H9 (cell line): ENCODE data around the gene RGL1. TPM values are rescaled to one million over a fixed set of nuclear protein-coding genes. Genes with fewer than 3 reads are reported as not detected.

ENCODE experiments used
- DNase-seq: peaks from one replicate; pipeline ENCODE4 v3.0.0-alpha.2; 2017
- H2AFZ ChIP-seq: one replicate; pipeline ENCODE4 v1.6.1; 2013; ENCODE audit warnings: mild to moderate bottlenecking, low read length, control low read depth, moderate library complexity
- H2AK5ac ChIP-seq: 2 replicates; pipeline ENCODE4 v1.6.1; 2013; ENCODE audit warnings: low read length, control low read depth, mixed read lengths; ENCODE audit not compliant: insufficient read length
- H2BK120ac ChIP-seq: one replicate; pipeline ENCODE4 v1.6.1; 2013; ENCODE audit warnings: low read depth, mild to moderate bottlenecking, low read length, control low read depth, inconsistent platforms; ENCODE audit not compliant: poor library complexity, severe bottlenecking
- H2BK12ac ChIP-seq: 2 replicates; pipeline ENCODE4 v1.6.1; 2013; ENCODE audit warnings: low read length, control low read depth, mixed read lengths, low read depth; ENCODE audit not compliant: insufficient read length
- H2BK15ac ChIP-seq: 2 replicates; pipeline ENCODE4 v1.6.1; 2013; ENCODE audit warnings: low read depth, low read length, control low read depth
- H2BK20ac ChIP-seq: one replicate; pipeline ENCODE4 v1.6.1; 2013; ENCODE audit warnings: low read depth, mild to moderate bottlenecking, low read length, control low read depth, inconsistent platforms; ENCODE audit not compliant: poor library complexity, severe bottlenecking
- H2BK5ac ChIP-seq: 2 replicates; pipeline ENCODE4 v1.6.1; 2013; ENCODE audit warnings: low read length, control low read depth, mixed read lengths; ENCODE audit not compliant: insufficient read length
- H3K14ac ChIP-seq: 2 replicates; pipeline ENCODE4 v1.6.1; 2013; ENCODE audit warnings: low read length, control low read depth; ENCODE audit not compliant: insufficient read depth
- H3K18ac ChIP-seq: 2 replicates; pipeline ENCODE4 v1.6.1; 2013; ENCODE audit warnings: low read depth, mild to moderate bottlenecking, mixed read lengths, low read length, control low read depth; ENCODE audit not compliant: insufficient read length
- H3K23ac ChIP-seq: 2 replicates; pipeline ENCODE4 v1.6.1; 2013; ENCODE audit warnings: low read length, control low read depth, mixed read lengths, low read depth; ENCODE audit not compliant: insufficient read length
- H3K23me2 ChIP-seq: 2 replicates; pipeline ENCODE4 v1.6.1; 2013; ENCODE audit warnings: low read depth, mild to moderate bottlenecking, mixed read lengths, low read length, control low read depth; ENCODE audit not compliant: insufficient read length, poor library complexity, severe bottlenecking
- H3K27ac ChIP-seq: 2 replicates; pipeline ENCODE4 v1.5.1; 2013; ENCODE audit warnings: low read length, control low read depth, mixed read lengths, low read depth; ENCODE audit not compliant: insufficient read length
- H3K27me3 ChIP-seq: 2 replicates; pipeline ENCODE4 v1.6.1; 2013; ENCODE audit warnings: low read length, control low read depth, inconsistent platforms; ENCODE audit not compliant: insufficient read depth
- H3K4ac ChIP-seq: 2 replicates; pipeline ENCODE4 v1.6.1; 2013; ENCODE audit warnings: low read depth, mild to moderate bottlenecking, control low read depth, inconsistent platforms, low read length, moderate library complexity
- H3K4me1 ChIP-seq: 2 replicates; pipeline ENCODE4 v1.6.1; 2013; ENCODE audit warnings: low read length, control low read depth, inconsistent platforms; ENCODE audit not compliant: insufficient read depth
- H3K4me2 ChIP-seq: 2 replicates; pipeline ENCODE4 v1.6.1; 2013; ENCODE audit warnings: low read length, control low read depth, mixed read lengths; ENCODE audit not compliant: insufficient read length, insufficient read depth
- H3K56ac ChIP-seq: 2 replicates; pipeline ENCODE4 v1.6.1; 2013; ENCODE audit warnings: low read depth, mild to moderate bottlenecking, mixed read lengths, low read length, control low read depth; ENCODE audit not compliant: insufficient read length
- H3K79me1 ChIP-seq: 2 replicates; pipeline ENCODE4 v1.6.1; 2013; ENCODE audit warnings: low read depth, mild to moderate bottlenecking, moderate library complexity, low read length, control low read depth, inconsistent platforms; ENCODE audit not compliant: insufficient read depth, poor library complexity, severe bottlenecking
- H3K79me2 ChIP-seq: 2 replicates; pipeline ENCODE4 v1.6.1; 2013; ENCODE audit warnings: low read length, control low read depth, inconsistent platforms; ENCODE audit not compliant: insufficient read depth
- H3K9ac ChIP-seq: 2 replicates; pipeline ENCODE4 v1.6.1; 2013; ENCODE audit warnings: low read length, control low read depth, mixed read lengths; ENCODE audit not compliant: insufficient read length; ENCODE audit errors: extremely low read depth
- H3K9me3 ChIP-seq: one replicate; pipeline ENCODE4 v1.6.1; 2013; ENCODE audit warnings: low read depth, low read length, inconsistent platforms; ENCODE audit not compliant: control insufficient read depth
- H3T11ph ChIP-seq: one replicate; pipeline ENCODE4 v1.6.1; 2013; ENCODE audit warnings: mild to moderate bottlenecking, low read length, control low read depth, inconsistent platforms
- H4K20me1 ChIP-seq: one replicate; pipeline ENCODE4 v1.6.1; 2013; ENCODE audit not compliant: control insufficient read depth, insufficient read length, insufficient read depth
- H4K5ac ChIP-seq: 2 replicates; pipeline ENCODE4 v1.6.1; 2013; ENCODE audit warnings: low read depth, mild to moderate bottlenecking, mixed read lengths, low read length, control low read depth; ENCODE audit not compliant: insufficient read length
- H4K8ac ChIP-seq: replicated peaks from 2 replicates; pipeline ENCODE4 v1.6.1; 2013; ENCODE audit warnings: low read length, control low read depth, mixed read lengths, low read depth; ENCODE audit not compliant: insufficient read length
- H4K91ac ChIP-seq: 2 replicates; pipeline ENCODE4 v1.6.1; 2013; ENCODE audit warnings: low read depth, mild to moderate bottlenecking, moderate library complexity, mixed read lengths, low read length, control low read depth; ENCODE audit not compliant: insufficient read length
- H3K27ac Mint-ChIP-seq, 3 experiments: 2 replicates in 2 of 3; 3 replicates in 1 of 3; pipeline ENCODE4 v1.8.0; 2020 to 2021; ENCODE audit warnings: mixed read lengths in 3 of 3, mild to moderate bottlenecking in 1 of 3, moderate library complexity in 1 of 3
- H3K27me3 Mint-ChIP-seq: 2 replicates; pipeline ENCODE4 v1.8.0; 2021; ENCODE audit warnings: low read depth, mild to moderate bottlenecking, moderate library complexity, mixed read lengths
- H3K36me3 Mint-ChIP-seq, 3 experiments: 2 replicates in 2 of 3; 3 replicates in 1 of 3; pipeline ENCODE4 v1.8.0; 2020 to 2021; ENCODE audit warnings: low read depth in 3 of 3, mixed read lengths in 3 of 3; ENCODE audit not compliant: insufficient read depth in 1 of 3
- H3K4me1 Mint-ChIP-seq, 2 experiments: 2 replicates each; pipeline ENCODE4 v1.8.0; 2020; ENCODE audit warnings: mixed read lengths in 2 of 2
- H3K4me3 Mint-ChIP-seq, 2 experiments: 2 replicates in 1 of 2; 3 replicates in 1 of 2; pipeline ENCODE4 v1.8.0; 2020 to 2021; ENCODE audit warnings: mild to moderate bottlenecking in 2 of 2, mixed read lengths in 2 of 2, moderate library complexity in 1 of 2
- H3K9me3 Mint-ChIP-seq, 2 experiments: 2 replicates in 1 of 2; 3 replicates in 1 of 2; pipeline ENCODE4 v1.8.0; 2020; ENCODE audit warnings: mild to moderate bottlenecking in 2 of 2, mixed read lengths in 2 of 2, moderate library complexity in 1 of 2
- CTCF ChIP-seq: fragments of 200-600 bp; sonication (generic); conservative IDR thresholded peaks from 3 replicates; pipeline ENCODE4 v1.8.0; 2021; ENCODE audit warnings: antibody characterized with exemption, mild to moderate bottlenecking
- WGBS: extraction: QIAGEN DNeasy Blood & Tissue Kit; methylation state at CpG from one replicate; pipeline ENCODE4 v1.1.7; 2013; ENCODE audit warnings: missing lambda C conversion rate, low lambda C conversion rate, mixed read lengths; ENCODE audit not compliant: insufficient read length; ENCODE audit errors: extremely low coverage; 5-methylcytosine and 5-hydroxymethylcytosine counted together
- total RNA-seq: library from RNA; stranded (reverse); gene quantifications from 2 replicates; pipeline ENCODE4 v1.2.1, GENCODE V29; 2021

RGL1 gene
- total RNA-seq, 1 experiment from 2014 or later = 1.4 TPM

DNA sequence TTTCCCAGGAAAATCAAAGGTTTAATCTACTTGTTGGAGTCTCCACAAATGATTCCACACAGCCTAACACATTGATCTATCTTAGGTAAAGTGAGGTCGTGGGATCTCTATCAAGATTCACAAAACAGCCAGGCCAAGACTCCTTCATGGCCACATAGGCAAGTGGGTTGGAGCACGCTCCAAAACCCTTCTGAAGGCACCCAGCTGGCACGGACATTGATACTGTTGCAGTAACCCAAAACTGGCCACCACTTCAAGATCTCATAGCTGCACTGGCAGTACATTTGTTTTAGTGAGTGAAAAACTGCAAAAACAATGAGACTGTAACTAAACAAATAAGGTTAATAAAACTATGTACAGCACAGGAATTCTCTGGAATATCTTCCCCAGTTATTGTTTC, 170.7 kb downstream of the RGL1 start:
- WGBS = no CpG with 5 or more reads among the region's 3 CpGs
- no peaks in the 10 kb centered on the region; a peak in 1 of 7 replicates for H3K36me3 Mint-ChIP-seq
- H2BK120ac ChIP-seq = no peak overlapping the region

More for the DNA sequence above, 170.7 kb downstream of the RGL1 start:
- Histone ChIP-seq H2AFZ (no peak overlapping the region), H2BK15ac (no peak overlapping the region), H4K91ac (no peak overlapping the region), H3K56ac (no peak overlapping the region), H3T11ph (no peak overlapping the region), H3K4ac (no peak overlapping the region), H3K27ac (no peak overlapping the region), H3K9ac (no peak overlapping the region), H4K20me1 (no peaks in the 10 kb centered on the region), H3K23ac (no peak overlapping the region), H3K4me1 (no peaks in the 10 kb centered on the region), H4K5ac (no peak overlapping the region), H3K79me2 (no peaks in the 10 kb centered on the region), H3K9me3 (no peaks in the 10 kb centered on the region), H2BK5ac (no peak overlapping the region), H3K18ac (no peak overlapping the region), H3K27me3 (no peaks in the 10 kb centered on the region), H3K79me1 (no peaks in the 10 kb centered on the region), H3K14ac (no peak overlapping the region), H2BK20ac (no peak overlapping the region), H2BK12ac (no peak overlapping the region), H3K23me2 (no peaks in the 10 kb centered on the region), H4K8ac (no peak overlapping the region), H2AK5ac (no peak overlapping the region), H3K4me2 (no peak overlapping the region)
- no peak for DNase-seq
- Mint-ChIP-seq H3K4me1 (peaks cover 5 to 12% of the 10 kb centered on the region in 2 experiments), H3K4me3 (no peak overlapping the region), H3K27ac (no peak overlapping the region), H3K9me3 (peaks cover 0 to 3% of the 10 kb centered on the region in 2 experiments; a peak in 1 of 5 replicates), H3K27me3 (no peaks in the 10 kb centered on the region)
- TF ChIP-seq CTCF = no peak
